SK-N-DZ (cell line): ENCODE results near the gene HPS1. TPM values are rescaled to one million over a fixed set of nuclear protein-coding genes. Genes with fewer than 3 reads are reported as not detected.

Experiments
- DNase-seq: peaks from one replicate; pipeline ENCODE4 v3.0.0-alpha.2; 2015; ENCODE audit warnings: low spot score
- polyA plus RNA-seq, 2 experiments: library from polyadenylated mRNA; depleted of rRNA; stranded (reverse); fragments of >200 nt; gene quantifications; 2 replicates each; pipeline ENCODE4 v1.2.3, GENCODE V29; 2014

HPS1 gene
- polyA plus RNA-seq (2014; cell fraction: cytosol; rRNA removed): 2.0 and 2.2 TPM in 2 replicates
- polyA plus RNA-seq (2014; cell fraction: nucleus; rRNA removed): 5.9 and 7.8 TPM in 2 replicates

- no peak for DNase-seq
These were observed at the start of gene HPS1 for GRCh38 chr10:98446661-98447221. TSS of gene HPS1 (minus strand) at chr10:98446935. CDS start at chr10:98443240, 3,695 bp downstream.

GRCh38 chr10:98492763-98493162, 46.0 kb upstream of the HPS1 start:
- no peak for DNase-seq

GRCh38 chr10:98489561-98490481, 43.1 kb upstream of the HPS1 start:
- DNase-seq: no peak

GRCh38 chr10:98488669-98489430, 42.1 kb upstream of the HPS1 start:
- peak; percentile 30 for DNase-seq

GRCh38 chr10:98487649-98488048, 40.9 kb upstream of the HPS1 start:
- no peak for DNase-seq

- DNase-seq: no peak
These were observed 39.7 kb upstream of the HPS1 start for GRCh38 chr10:98486421-98486820.

GRCh38 chr10:98485959-98486358, 39.2 kb upstream of the HPS1 start:
- no peak for DNase-seq

- no peak for DNase-seq
These were observed 36.9 kb upstream of the HPS1 start for GRCh38 chr10:98483658-98484057.

- no peak for DNase-seq
These were observed 35.4 kb upstream of the HPS1 start for GRCh38 chr10:98482096-98482495.

- DNase-seq: no peak
These were observed 34.7 kb upstream of the HPS1 start for GRCh38 chr10:98481404-98481945.

GRCh38 chr10:98478430-98479222, 31.9 kb upstream of the HPS1 start:
- DNase-seq: no peak

GRCh38 chr10:98477861-98478260, 31.1 kb upstream of the HPS1 start:
- no peak for DNase-seq

GRCh38 chr10:98474628-98475027, 27.9 kb upstream of the HPS1 start:
- DNase-seq: no peak

GRCh38 chr10:98472196-98472595, 25.5 kb upstream of the HPS1 start:
- no peak for DNase-seq

- DNase-seq: no peak
These were observed 24.1 kb upstream of the HPS1 start for GRCh38 chr10:98470850-98471249.

- DNase-seq: no peak
These were observed 22.5 kb upstream of the HPS1 start for GRCh38 chr10:98469001-98469931.

GRCh38 chr10:98467506-98468318, 21.0 kb upstream of the HPS1 start:
- DNase-seq: peak; percentile 74

- no peak for DNase-seq
These were observed 20.2 kb upstream of the HPS1 start for GRCh38 chr10:98466861-98467505.
